GM12801 (cell line): ENCODE measurements around the gene SUGP2.

Source experiments
- CTCF ChIP-seq: IDR thresholded peaks from one replicate; pipeline ENCODE4 v1.5.1; 2011; ENCODE audit warnings: control low read depth; ENCODE audit not compliant: insufficient read length; ENCODE audit errors: extremely low read depth

Gene SUGP2

GRCh38 chr19:18946335-18946734 is 87.0 kb downstream of the SUGP2 start:
- TF ChIP-seq CTCF, result no peak

DNA sequence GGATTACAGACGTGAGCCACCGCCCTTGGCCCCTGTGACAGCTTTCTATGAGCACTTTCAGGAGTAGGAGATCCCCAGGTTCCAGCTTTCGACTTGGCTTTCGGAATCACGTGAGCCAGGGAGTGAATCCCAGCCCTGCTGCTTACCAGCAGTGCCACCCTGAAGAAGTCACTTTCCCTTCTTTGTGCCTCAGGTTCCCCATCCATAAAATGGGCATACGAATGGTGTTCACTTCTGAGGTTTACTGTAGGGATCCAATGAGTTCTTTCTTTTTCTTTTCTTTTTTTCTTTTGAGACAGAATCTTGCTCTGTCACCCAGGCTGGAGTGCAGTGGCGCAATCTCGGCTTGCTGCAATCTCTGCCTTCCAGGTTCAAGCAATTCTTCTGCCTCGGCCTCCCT is 88.0 kb downstream of the SUGP2 start:
- TF ChIP-seq CTCF, result no peak

DNA sequence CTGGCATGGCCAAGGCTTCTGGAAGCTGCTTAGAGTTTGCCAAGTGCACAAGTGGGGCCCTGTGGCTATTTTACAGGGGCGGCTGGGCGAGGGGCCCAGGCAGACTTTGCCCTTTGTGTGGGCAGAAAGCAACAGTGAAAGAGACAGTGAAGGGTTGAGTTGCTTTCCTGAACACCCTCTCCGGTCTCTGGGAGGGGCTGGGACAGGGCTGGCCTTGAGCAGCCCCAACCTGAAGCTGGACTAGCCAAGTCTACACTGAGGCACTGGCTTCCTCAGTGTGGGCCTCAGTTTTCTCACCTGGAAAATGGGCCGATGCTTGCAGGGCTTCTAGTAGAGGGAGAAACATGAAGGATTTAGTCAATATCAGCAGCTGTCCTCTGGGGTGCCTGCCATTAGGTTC is 89.9 kb downstream of the SUGP2 start:
- TF ChIP-seq CTCF, result no peak

DNA sequence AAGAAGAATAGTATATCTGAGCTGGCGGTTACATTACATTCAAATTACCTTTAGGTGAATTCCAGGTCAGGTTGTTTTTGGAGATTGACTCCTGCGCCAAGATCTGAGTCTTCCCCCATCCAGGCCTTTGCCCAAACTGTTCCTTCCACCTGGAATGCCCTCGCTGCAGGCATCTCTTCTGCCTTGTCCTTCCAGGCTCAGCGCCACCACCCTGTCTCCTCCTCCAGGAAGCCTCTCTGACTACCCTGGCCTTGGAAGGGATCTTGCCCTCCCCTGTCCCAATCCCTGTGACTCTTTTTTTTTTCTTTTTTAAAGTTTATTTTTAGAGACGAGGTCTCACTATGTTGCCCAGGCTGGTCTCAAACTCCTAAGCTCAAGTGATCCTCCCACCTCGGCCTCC is 90.6 kb downstream of the SUGP2 start:
- no peak for TF ChIP-seq CTCF

DNA sequence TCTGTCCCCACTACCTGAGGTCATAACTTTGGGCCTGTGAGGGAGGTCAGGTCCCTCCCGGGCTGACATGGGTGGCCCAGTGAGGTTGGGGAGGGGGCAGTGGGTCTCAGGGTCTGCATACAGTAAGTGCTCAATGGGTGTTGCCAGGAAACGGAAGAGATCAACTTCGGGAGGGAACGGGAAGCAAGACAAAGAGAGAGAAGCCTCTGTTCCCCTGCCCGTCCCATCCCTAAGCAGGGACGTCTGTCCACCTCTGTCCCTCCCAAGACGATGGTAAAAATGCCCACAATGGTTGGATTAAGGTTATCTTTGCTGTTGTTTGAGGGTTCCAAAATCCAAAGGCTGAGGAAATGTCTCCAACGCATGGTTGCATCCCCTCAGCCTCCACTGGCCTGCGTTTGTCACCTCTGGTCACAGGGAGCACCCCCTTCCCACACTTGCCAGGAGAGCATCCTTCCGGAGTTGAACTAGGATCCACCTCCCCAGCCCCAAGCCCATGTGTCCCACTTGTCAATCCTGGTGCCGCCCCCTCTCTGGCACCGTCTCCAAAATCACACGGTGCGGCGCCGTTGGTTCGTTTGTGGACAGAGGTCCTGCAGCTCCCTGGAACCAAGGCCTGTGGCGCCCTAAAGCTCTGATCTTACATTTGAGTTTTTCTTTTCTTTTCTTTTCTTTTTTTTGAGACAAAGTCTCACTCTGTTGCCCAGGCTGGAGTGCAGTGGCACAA is 91.5 kb downstream of the SUGP2 start:
- no peak for TF ChIP-seq CTCF
